ENCODE measurements around the gene MAPK13. TPM values are rescaled to one million over a fixed set of nuclear protein-coding genes. Genes with fewer than 3 reads are reported as not detected.
"Not testable (repeated sequence)": the region's sequence is repeated elsewhere in the genome, so short reads cannot be mapped to it uniquely, and the experiment has no call there.

The MAPK13 gene
- total RNA-seq: 72.2 TPM

DNA sequence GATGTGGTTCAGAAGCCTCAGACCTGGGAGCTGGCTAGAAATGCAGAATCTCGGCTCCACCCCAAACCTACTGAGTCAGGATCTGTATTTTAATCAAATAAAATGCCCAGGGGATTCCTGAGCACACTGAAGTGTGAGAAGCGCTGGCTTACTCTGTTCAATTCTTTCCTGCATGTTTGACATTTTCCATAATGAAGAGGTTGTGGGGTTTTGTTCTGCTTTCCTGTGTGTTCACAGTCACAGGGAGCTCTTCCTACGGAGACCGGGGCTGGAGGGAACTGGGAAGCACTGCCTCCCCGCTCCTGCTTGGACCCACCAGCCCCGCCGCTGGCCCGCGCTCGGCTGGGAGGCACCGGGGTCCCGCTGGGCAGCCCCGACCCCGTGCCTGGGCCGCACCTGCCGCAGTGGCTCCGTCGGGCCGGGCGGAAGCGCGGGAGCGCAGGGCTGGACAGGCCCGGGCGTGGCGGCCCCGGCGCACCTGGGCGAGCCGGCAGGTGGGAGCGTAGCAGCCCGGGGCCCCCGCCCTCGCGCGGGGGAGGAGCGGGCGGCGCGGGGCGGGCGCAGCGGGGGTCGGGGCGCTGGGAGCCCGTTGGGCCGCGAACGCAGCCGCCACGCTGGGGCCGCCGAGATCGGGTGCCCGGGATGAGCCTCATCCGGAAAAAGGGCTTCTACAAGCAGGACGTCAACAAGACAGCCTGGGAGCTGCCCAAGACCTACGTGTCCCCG is at the start of gene MAPK13:
TSS of gene MAPK13 (plus strand) at position 573 of the 726 bp plus-strand sequence. CDS start at position 643, 70 bp downstream.
- no peak for DNase-seq (ENCODE audit: low spot score)

DNA sequence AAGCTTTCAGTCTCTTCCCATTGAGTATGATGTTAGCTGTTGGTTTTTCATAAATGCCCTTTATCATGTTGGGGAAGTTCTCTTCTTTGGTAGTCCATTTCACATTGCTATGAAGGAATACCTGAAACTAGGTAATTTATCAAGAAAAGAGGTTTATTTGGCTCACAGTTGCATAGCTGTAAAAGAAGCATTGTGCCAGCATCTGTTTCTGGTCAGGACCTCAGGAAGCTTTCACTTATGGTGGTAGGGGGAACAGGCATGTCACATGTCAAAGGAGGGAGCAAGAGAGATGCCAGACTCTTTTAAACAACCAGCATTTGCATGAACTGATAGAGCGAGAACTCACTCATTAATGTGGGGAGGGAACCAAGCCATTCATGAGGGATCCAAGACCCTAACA is 48.0 kb upstream of the MAPK13 start:
- DNase-seq (ENCODE audit: low spot score): no peak

DNA sequence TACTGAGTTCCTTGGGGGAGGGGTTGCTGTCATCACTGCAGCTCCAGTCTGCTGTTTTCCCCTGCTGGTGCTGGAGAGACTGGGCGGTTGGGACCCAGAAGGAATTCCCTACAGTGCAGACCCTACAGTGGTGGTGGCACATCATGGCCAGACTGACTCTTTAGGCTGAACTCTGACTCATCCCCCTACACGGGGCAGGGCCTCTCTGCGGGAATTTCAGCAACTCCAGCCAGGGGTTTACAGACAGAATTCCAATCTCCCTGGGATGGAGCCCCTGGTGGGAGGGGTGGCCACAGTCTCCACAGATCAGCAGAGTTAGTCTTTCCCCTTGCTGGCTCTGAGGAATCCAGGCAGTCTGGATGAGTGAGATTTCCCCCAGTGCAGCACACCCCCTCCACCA is 46.9 kb upstream of the MAPK13 start:
- DNase-seq (ENCODE audit: low spot score): no peak

DNA sequence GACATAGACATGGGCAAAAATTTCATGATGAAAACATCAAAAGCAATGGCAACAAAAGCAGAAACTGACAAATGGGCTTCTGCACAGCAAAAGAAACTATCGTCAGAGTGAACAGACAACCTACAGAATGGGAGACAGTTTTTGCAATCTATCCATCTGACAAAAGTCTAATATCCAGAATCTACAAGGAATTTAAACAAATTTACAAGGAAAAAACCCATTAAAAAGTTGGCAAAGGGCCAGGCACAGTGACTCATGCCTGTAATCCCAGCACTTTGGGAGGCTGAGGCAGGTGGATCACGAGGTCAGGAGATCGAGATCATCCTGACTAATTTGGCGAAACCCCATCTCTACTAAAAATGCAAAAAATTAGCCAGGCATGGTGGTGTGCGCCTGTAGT is 42.1 kb upstream of the MAPK13 start:
- not testable (repeated sequence) for DNase-seq (ENCODE audit: low spot score)

DNA sequence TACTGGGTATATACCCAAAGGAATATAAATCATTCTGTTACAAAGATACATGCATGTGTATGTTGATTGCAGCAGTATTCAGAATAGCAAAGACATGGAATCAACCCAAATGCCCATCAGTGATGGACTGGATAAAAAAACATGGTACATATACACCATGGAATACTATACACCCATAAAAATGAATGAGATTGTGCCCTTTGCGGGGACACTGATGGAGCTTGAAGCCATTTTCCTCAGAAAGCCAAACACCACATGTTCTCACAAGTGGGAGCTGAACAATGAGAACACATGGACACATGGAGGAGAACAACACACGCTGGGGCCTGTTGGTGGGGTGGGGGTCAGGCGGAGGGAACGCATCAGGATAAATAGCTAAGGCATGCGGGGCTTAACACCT is 41.3 kb upstream of the MAPK13 start:
- DNase-seq (ENCODE audit: low spot score): no peak

DNA sequence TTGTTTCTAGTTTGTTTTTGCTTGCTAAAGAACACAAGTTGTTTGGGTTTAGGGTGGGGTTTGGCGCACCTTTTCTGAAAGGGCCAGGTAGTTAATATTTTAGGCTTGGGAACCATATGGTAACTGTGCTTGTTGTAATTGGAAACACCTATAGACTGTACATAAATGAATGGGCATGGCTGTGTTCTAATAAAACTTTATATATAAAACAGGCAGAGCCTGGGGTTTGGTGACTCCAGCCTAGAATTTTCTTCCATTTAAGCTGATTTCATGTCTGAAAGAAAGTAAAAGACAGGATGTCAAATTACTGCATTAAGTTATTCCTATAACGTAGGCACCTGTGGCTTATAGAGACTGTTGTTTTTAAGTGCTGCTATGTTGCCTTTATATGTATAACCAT is 36.1 kb upstream of the MAPK13 start:
- DNase-seq (ENCODE audit: low spot score): no peak

DNA sequence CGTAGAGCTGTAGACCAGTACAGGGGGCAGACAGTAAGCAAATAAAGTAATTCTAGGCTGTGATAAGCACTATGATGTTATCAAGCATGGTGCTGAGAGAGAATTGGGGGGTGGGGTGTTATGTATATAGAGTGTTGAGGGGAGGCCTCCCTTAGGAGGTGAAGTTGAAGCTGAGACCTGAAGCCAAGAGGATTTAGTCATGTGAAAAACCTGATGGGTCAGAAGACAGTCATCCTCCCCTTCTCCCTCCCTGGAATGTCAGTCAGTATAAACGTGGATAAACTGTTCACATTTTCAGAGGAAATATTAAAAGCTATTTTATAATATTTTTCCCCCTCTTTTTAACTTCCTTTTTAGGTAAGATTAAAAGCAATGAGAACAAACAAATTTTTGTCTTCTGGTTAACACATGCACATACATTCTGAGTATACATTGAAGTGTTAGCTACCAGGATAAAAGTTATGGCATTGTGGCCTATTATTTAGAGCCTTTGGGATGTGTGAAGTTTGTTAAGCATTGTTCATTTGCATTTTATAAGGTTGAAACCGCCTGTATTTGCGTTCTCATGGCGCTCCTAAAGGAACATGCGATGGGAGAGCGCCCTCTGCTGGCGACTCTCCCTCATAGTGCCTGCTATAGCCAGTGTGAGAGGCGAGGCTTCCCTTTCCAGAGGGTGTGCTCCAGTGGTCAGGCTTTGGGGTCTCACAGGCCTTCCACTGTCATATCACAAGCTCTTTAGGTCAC is 35.4 kb upstream of the MAPK13 start:
- peak; percentile 86 for DNase-seq (ENCODE audit: low spot score)

DNA sequence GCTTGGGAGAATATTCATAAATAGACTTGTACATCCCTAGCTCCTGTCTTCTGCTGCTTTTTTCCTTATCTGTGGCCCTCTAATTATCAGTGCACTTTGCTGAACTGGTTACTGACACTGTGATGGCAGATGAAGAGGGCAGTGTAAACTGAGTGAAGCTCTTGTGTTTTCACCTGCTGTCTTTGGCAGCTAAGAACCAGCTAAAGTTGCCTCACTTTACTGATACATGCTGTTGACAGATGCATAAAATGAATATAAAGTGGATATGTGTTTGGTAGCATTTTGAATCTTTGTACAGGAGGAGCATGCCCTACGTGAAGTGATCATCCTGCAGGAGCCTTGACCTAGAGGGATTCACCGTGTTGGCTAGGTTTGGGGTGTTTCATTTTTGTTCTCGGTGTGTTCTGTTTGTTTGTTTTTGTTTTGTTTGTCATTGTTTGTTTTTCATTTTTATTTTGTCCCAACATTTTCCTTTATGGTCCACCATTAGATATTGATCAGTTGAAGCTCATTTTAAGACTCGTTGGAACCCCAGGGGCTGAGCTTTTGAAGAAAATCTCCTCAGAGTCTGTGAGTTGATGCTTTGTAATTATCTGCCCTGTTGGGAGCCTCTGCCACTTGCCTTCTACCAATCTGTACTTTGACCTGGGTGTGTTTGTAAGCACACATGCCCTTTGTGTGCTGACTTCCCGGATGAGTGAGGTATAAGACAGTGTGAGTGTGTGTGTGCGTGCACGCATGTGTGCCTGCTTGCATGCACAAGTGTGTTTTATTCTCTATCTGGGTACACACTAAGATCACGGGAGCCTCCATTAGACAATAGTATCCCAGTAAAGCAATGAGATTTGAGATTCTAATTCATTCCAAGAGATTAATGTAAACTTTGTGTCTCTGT is 34.6 kb upstream of the MAPK13 start:
- peak; percentile 80 for DNase-seq (ENCODE audit: low spot score)

DNA sequence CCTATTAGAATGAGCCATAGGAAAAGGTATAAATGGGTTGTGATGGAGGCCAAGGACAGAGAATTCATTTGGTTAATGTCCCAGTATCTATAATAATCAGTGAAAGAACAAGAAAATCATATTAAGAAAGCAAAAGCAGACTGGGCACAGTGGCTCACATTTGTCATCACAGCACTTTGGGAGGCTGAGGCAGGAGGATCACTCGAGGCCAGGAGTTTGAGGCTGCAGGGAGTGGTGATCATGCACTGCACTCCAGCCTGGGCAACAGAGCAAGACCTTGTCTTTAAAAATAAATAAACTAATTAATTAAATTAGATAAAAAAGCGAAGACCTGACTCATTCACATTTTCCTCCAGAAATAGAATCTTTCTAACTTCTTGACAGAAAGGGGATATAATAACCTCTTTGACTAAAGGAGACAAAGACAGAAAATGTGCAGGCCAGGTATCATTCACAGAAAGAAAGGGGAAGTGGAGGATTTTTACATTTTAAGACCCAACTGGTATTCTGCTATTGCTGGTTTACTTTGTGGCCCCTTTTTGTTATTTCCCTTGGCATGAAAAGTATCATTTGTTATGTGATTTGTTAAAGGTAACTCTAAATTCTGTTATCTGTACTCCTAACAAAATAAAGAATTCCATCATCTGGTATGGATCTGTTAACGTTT is 31.9 kb upstream of the MAPK13 start:
- no peak for DNase-seq (ENCODE audit: low spot score)

DNA sequence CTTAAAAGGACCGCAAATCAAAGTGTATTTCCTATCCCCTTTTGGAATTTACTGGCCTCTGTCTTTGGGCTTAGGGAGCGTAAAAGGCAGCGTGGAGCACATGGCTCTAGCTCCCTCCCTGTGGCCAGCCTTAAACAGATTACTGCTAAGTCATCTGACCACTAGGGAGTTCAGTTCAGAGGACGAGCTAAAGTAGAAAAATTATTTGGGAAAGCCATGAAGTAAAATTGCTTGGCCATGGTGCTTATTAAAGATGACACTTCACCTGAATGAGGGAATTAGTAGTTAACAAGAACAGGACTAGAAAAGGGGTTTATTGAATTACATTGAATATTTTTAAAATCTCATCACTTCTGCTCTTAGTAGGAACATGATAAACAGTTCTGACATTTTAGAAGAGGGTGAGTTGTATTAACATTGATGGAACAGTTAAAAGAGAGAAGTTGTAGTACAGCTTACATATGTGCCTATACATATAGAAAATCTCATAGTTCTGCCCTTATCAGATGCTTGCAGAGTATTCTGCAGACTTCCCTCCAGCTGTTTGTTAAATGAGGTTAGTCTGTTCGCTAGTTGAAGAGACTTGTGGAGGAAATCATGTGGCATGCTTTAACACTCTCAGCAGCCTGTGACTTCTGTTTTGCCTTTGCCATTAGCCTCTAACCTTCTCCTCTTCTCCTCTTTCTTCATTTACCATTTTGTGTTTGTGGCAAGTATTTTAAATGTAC is 31.2 kb upstream of the MAPK13 start:
- no peak for DNase-seq (ENCODE audit: low spot score)

DNA sequence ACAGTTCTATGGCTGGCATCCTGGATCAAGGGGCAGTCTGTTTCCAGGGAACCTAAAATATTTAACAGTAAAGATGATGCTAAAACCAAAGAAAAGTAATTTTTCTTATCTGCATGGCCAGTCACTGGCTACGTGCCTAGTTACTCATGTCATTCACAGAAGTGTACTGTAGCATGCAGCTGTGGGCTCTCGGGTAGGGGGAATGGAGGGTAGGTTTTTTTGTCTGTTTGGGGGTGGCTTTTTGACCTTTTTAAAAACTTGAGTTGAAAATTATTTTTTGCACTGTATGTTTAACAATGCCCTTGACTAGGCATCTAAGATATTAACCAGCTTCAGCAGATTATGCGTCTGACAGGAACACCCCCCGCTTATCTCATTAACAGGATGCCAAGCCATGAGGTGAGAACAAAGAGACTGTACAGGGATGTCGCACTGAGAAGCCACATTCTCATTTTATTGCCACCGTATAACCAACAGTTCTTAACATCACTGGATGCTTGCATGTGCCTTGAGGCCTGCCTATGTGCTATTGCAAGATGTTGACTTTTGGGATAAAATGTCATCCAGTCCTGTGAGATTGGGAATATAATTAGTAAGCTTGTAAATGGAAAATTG is 30.3 kb upstream of the MAPK13 start:
- DNase-seq (ENCODE audit: low spot score): no peak

DNA sequence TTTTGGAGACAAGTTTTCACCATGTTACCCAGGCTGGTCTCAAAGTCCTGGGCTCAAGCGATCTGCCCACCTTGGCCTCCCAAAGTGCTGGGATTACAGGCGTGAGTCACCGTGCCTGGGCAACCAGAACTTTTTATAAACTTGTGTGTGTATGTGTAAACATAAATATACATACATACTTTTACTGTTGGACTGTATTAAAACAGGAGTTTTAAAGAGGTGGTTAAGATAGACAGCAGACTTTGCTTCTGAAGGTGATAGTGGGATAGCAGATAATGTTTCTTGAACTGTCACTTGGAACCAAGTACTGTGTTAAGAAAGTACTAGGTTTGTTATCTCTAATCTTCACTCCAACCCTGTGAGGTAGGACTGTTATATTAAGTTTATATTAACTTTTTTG is 28.6 kb upstream of the MAPK13 start:
- DNase-seq (ENCODE audit: low spot score): no peak

DNA sequence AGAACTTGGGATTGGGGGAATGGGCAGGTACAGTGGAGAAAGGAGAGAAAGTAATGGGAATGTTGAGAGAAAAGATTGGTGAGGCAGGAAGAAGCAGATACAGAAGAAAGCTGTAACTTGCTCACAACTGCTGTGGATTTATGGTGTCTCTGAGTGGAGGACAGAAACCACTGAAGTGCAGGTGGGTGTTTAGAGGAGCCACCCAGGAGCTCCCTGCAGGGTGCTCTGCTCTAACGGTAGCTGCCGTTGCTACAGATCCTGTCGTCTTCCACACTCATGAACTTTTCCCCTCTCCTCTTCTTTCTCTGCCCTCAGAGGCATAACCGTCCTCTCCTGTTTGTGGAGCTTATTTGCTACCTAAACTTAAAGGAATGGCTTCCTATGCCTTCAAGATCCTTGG is 27.5 kb upstream of the MAPK13 start:
- DNase-seq (ENCODE audit: low spot score): no peak

DNA sequence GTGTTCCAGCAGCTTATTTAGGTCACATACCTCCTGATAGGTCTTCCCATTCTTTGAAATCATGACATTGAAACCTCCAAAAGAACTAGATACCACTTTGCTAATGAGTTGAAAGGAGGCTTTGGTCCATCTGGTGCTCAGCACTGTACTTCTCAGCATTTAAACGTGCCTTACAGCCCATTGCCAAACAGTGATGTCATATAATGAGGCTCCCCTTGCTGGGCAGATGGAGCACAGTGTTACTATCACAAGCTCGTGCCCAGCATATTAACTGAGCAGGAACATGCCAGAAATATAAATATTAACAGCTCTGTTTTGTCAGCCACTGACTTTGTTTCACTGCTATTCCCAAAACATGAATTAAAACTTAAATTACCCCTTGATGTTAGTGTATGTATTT is 25.5 kb upstream of the MAPK13 start:
- no peak for DNase-seq (ENCODE audit: low spot score)

DNA sequence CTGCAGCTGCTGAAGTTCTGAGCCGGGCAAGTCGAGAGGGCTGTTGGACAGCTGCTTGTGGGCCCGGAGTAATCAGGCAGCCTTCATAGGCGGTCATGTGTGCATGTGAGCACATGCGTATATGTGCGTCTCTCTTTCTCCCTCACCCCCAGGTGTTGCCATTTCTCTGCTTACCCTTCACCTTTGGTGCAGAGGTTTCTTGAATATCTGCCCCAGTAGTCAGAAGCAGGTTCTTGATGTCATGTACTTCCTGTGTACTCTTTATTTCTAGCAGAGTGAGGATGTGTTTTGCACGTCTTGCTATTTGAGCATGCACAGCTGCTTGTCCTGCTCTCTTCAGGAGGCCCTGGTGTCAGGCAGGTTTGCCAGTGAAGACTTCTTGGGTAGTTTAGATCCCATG is 21.2 kb upstream of the MAPK13 start:
- no peak for DNase-seq (ENCODE audit: low spot score)

DNA sequence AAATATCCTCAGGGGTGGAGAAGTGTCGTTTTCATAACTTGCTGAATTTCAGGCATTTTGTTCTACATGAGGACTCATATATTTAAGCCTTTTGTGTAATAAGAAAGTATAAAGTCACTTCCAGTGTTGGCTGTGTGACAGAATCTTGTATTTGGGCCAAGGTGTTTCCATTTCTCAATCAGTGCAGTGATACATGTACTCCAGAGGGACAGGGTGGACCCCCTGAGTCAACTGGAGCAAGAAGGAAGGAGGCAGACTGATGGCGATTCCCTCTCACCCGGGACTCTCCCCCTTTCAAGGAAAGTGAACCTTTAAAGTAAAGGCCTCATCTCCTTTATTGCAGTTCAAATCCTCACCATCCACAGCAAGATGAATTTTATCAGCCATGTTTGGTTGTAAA is 20.3 kb upstream of the MAPK13 start:
- DNase-seq (ENCODE audit: low spot score): no peak

DNA sequence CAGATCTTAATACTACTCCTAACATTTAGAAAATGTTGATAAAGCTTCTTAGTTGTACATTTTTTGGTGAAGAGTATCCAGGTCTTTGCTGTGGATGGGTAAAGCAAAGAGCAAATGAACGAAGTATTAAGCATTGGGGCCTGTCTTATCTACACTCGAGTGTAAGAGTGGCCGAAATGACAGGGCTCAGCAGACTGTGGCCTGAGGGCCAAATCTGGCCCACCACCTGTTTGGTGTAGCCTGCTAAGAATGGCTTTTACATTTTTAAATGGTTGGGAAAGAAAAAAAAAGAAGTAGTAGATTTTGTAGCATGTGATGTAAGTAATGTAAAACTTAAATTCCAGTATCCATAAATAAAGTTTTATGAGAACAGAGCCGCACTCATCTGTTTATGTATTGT is 19.4 kb upstream of the MAPK13 start:
- no peak for DNase-seq (ENCODE audit: low spot score)

DNA sequence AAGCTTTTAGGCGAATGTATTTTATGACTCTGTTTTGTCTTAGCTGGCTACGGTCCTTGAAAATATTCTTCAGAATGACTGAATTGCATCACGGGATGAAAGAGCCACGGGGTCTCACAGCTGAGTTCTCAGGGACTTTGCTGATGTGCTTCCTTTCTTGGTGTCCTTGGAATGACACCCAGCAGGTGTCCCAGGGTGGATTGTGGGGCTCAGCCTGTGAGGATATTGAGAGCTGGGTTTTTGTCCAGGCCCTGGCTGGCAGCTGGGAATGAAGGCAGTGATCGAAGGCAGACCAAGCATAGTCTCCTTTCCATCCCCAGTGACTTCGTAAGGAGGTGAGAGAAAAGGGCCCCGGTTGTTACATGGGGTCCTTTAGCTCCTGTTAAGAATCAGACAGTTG is 18.8 kb upstream of the MAPK13 start:
- no peak for DNase-seq (ENCODE audit: low spot score)

DNA sequence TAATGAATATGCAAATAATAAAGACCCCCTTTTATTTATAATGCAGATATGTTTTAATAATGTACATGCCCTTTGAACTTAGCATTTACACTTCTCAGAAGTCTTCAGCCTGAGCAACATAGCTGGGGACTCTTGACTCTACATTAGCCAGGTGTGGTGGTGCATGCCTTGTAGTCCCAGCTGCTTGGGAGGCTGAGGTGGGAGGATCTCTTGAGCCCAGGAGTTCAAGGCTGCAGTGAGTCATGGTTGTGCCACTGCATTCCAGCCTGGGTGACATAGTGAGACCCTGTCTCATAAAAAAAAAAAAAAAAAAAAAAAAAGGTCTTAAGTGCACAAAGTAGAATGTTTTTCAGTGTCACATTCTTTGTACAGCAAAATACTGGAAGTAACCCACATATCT is 17.3 kb upstream of the MAPK13 start:
- no peak for DNase-seq (ENCODE audit: low spot score)

DNA sequence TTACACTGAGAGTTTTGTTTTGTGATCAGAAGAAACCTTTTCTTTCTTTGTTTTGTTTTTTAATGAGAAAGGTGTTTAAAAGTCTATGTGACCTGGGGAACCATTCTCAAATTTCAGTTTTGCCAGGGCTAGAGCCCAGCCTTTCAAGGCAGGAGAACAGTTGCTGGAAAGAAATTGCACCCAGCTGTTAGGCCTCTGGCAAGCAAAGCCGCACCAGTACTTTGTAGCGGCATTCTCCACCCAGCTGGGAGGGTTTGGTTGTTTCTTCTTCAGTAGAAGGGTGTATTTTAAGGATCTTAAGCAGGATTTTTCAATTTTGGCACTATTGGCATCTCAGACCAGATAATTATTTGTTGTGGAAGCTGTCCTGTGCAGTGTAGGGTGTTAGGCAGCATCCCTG is 16.6 kb upstream of the MAPK13 start:
- DNase-seq (ENCODE audit: low spot score): no peak
